Activated T-cell treated with anti-CD3 and anti-CD28 coated beads for 48 hours (primary cell): ENCODE measurements around the gene SCTR.

Experiments
- DNase-seq: peaks from one replicate; pipeline ENCODE4 v3.0.0-alpha.2; 2020; ENCODE audit warnings: low read depth

The SCTR gene

GRCh38 chr2:119442850-119443249 lies 81.4 kb downstream of the SCTR start:
- no peak for DNase-seq

- no peak for DNase-seq
Observed at GRCh38 chr2:119442226-119442619, 82.1 kb downstream of the SCTR start.

- no peak for DNase-seq
Observed at GRCh38 chr2:119441376-119442225, 82.7 kb downstream of the SCTR start.

- DNase-seq = no peak
Observed at GRCh38 chr2:119440873-119441272, 83.4 kb downstream of the SCTR start.

GRCh38 chr2:119440501-119440870 lies 83.8 kb downstream of the SCTR start:
- no peak for DNase-seq

GRCh38 chr2:119439574-119440500 lies 84.4 kb downstream of the SCTR start:
- no peak for DNase-seq

GRCh38 chr2:119438726-119439284 lies 85.5 kb downstream of the SCTR start:
- no peak for DNase-seq

GRCh38 chr2:119438128-119438656 lies 86.1 kb downstream of the SCTR start:
- DNase-seq = no peak

- no peak for DNase-seq
Observed at GRCh38 chr2:119436993-119437772, 87.1 kb downstream of the SCTR start.

- no peak for DNase-seq
Observed at GRCh38 chr2:119435953-119436297, 88.4 kb downstream of the SCTR start.

- no peak for DNase-seq
Observed at GRCh38 chr2:119435081-119435952, 89.0 kb downstream of the SCTR start.

- no peak for DNase-seq
Observed at GRCh38 chr2:119434664-119435063, 89.6 kb downstream of the SCTR start.

- no peak for DNase-seq
Observed at GRCh38 chr2:119433636-119434327, 90.5 kb downstream of the SCTR start.

- DNase-seq = no peak
Observed at GRCh38 chr2:119432851-119433522, 91.3 kb downstream of the SCTR start.

GRCh38 chr2:119431976-119432850 lies 92.1 kb downstream of the SCTR start:
- DNase-seq = no peak

- DNase-seq = no peak
Observed at GRCh38 chr2:119431155-119431975, 92.9 kb downstream of the SCTR start, which contains the start of gene TMEM37. Gene TMEM37 (plus strand): TSS chr2:119431854. CDS start chr2:119431904, 50 bp downstream.

- DNase-seq = no peak
Observed at GRCh38 chr2:119430023-119430498, 94.2 kb downstream of the SCTR start.
